NOMO-1 treated with dmso at 0.1 percent for 144 hours (cell line): Measurements from ENCODE around the gene VAMP2.

Source experiments
- DNase-seq: peaks from one replicate; lab custom pipeline; 2025; ENCODE audit not compliant: unreplicated experiment; lab: John Stamatoyannopoulos, UW

The VAMP2 gene

GRCh38 chr17:8124350-8125153 is 38.2 kb downstream of the VAMP2 start:
- no peak for DNase-seq

- no peak for DNase-seq
These were observed 38.9 kb downstream of the VAMP2 start, which contains the start of gene HES7 for GRCh38 chr17:8123695-8124349. Gene HES7, minus strand, starts transcription at chr17:8124106. Its CDS starts 22 bp downstream, at chr17:8124084.

GRCh38 chr17:8122924-8123694 is 39.6 kb downstream of the VAMP2 start:
- no peak for DNase-seq

GRCh38 chr17:8122422-8122923 is 40.3 kb downstream of the VAMP2 start:
- DNase-seq = no peak

GRCh38 chr17:8121681-8122421 is 40.9 kb downstream of the VAMP2 start:
- DNase-seq = peak; percentile 41

GRCh38 chr17:8121407-8121680 is 41.4 kb downstream of the VAMP2 start:
- DNase-seq = no peak

- DNase-seq = peak; percentile 48
These were observed 42.0 kb downstream of the VAMP2 start for GRCh38 chr17:8120520-8121406.

GRCh38 chr17:8119581-8120519 is 42.9 kb downstream of the VAMP2 start:
- peak; percentile 81 for DNase-seq

- DNase-seq = peak; percentile 80
These were observed 43.8 kb downstream of the VAMP2 start for GRCh38 chr17:8118769-8119580.

- no peak for DNase-seq
These were observed 44.6 kb downstream of the VAMP2 start, which contains the start of gene ALOXE3 for GRCh38 chr17:8117980-8118768. Gene ALOXE3, minus strand, starts transcription at chr17:8118514. Its CDS starts 524 bp downstream, at chr17:8117990.

GRCh38 chr17:8117367-8117979 is 45.3 kb downstream of the VAMP2 start:
- peak; percentile 26 for DNase-seq

- no peak for DNase-seq
These were observed 46.0 kb downstream of the VAMP2 start for GRCh38 chr17:8116776-8117175.

GRCh38 chr17:8110907-8111306 is 51.8 kb downstream of the VAMP2 start:
- no peak for DNase-seq

- no peak for DNase-seq
These were observed 52.3 kb downstream of the VAMP2 start for GRCh38 chr17:8110456-8110804.

- DNase-seq = no peak
These were observed 52.9 kb downstream of the VAMP2 start for GRCh38 chr17:8109661-8110455.
